ENCODE measurements around the gene ADAMTS19. TPM values are rescaled to one million over a fixed set of nuclear protein-coding genes. Genes with fewer than 3 reads are reported as not detected.
A peak's percentile ranks its signal among the peaks of the same experiment; 100 is the strongest.

Gene ADAMTS19
- total RNA-seq, 2 experiments from 2014 or later = not detected

DNA sequence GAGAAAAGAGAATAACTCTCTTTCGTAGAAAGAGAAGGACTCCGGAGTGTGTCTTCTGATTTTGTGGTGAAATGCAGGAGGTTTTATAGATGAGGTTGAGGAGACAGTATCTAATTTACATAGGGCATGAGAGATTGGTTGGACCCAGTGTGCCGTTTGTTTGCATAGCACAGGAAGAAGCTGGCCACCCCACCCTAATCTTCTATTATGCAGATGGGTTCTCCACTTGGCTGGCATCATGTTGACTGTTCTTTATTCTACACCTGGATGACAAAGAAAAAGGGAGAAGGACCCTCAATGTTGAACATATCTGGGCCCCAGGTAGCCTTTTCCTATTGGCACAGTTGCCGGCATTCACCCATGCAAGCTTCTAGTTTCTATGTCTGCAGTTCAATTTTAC lies 264.5 kb downstream of the ADAMTS19 start:
- ATAC-seq (no peak), DNase-seq (no peak)
- Mint-ChIP-seq H3K9me3 (ENCODE audit: insufficient read depth) (no peaks in the 10 kb centered on the region), H3K4me1 (ENCODE audit: low read depth) (no peaks in the 10 kb centered on the region), H3K27me3 (ENCODE audit: low read depth) (no peaks in the 10 kb centered on the region), H3K36me3 (ENCODE audit: low read depth) (no peaks in the 10 kb centered on the region), H3K4me3 (no peak overlapping the region), H3K27ac (no peak overlapping the region)
- CTCF ChIA-PET = no interaction called here
- POLR2A ChIA-PET = no interaction called here

DNA sequence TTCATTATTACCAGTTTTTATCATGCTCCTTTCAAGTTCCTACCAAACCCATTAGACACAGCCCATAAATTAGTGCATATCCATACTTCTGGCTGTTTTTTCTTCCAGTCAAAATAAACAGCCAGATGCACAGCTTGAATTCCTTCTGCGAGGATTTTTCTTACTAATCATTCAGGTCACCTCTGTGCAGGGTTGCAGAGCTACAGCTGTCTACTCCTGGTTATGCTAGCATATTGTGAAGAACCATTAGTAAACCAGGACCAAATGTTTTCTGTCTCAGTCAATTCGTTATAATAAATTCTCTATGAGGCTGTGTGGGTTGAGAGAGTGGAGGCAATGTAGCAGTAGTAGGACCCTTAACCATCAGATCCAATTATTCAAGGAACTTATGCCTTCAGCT lies 279.7 kb downstream of the ADAMTS19 start:
- Mint-ChIP-seq H3K9me3 (ENCODE audit: insufficient read depth) (no peaks in the 10 kb centered on the region), H3K4me1 (ENCODE audit: low read depth) (no peaks in the 10 kb centered on the region), H3K36me3 (ENCODE audit: low read depth) (no peaks in the 10 kb centered on the region), H3K27me3 (ENCODE audit: low read depth) (no peaks in the 10 kb centered on the region), H3K4me3 (no peak overlapping the region), H3K27ac (no peak overlapping the region)
- ATAC-seq = no peak
- no peak for DNase-seq
- POLR2A ChIA-PET = no interaction called here
- CTCF ChIA-PET = no interaction called here

DNA sequence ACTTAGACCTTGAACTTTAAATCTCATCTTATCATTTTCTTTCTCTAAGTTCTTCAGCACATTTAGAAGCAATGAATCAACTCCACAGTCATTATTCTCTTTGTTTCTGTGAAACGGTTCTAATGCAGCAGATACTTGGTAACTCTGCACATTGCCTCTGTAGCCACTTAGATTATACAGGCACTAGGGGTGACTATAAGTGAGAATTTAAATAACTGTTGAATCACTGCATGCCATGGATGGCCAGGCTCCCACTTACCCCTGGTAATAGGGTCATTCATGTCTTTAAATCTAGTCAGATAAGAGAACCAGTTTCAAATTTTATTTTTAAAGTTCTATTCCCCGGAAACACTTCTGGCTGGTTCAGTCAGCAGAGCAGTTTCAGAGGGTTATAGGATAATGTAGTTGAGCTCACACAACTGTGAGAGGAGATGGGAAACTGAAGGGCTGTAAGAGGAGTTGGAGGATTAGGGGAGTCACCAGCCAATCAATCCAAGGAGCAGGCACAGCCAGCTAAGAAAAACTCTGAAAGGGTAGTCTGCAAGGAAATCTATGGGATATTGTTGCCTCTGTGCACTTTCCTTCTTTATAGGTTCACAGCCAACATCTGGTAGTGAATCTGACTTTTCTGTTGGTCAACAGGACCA lies 283.6 kb downstream of the ADAMTS19 start:
- no peak for DNase-seq
- ChIA-PET CTCF (interaction anchor here (1.0 kb wide), 1 partner anchor 25 kb away, joined by 3 read pairs; no protein-coding TSS in a partner anchor), POLR2A (no interaction called here)
- no peaks in the 10 kb centered on the region for H3K4me1 Mint-ChIP-seq (ENCODE audit: low read depth)
- no peaks in the 10 kb centered on the region for H3K27me3 Mint-ChIP-seq (ENCODE audit: low read depth)
- no peak overlapping the region for H3K27ac Mint-ChIP-seq
- no peaks in the 10 kb centered on the region for H3K9me3 Mint-ChIP-seq (ENCODE audit: insufficient read depth)
- no peak for ATAC-seq
- H3K36me3 Mint-ChIP-seq (ENCODE audit: low read depth) = no peaks in the 10 kb centered on the region
- no peak overlapping the region for H3K4me3 Mint-ChIP-seq

DNA sequence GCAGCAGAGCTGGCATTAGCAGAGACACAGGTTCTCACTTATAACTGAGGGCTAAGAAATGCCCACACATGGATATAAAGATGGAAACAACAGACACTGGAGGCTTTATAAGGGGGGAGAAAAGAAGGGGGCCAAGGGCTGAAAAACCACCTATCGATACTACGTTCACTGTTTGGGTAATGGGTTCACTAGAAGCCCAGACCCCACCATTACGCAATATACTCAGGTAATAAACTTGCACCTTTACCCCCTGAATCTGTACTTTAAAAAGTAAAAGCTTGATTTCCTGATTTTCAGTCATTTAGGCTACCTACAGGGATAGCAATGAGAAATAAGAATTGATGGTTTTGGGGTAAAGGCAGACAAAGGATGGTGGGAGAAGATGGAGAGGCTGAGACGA lies 285.9 kb downstream of the ADAMTS19 start:
- Mint-ChIP-seq H3K27ac (no peak overlapping the region), H3K27me3 (ENCODE audit: low read depth) (no peaks in the 10 kb centered on the region), H3K9me3 (ENCODE audit: insufficient read depth) (no peaks in the 10 kb centered on the region)

DNA sequence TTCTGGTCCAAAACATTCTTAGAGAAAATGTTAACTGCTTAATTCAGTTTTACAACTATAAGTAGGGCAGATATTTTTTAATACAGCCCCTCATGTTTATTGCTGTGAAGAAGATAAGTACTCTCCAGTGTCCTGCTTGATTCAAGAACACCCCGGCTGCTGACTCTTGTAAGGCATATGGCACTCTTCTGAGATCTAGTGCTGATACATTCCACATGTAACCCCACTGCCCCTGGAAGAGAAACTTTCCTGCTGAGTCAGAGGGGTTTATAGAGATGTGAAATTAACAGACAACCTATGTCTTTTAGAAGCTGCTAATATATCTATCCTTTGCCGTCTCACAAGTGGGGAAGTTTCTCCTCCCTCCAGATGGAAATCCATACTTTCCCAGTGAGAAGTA lies 286.8 kb downstream of the ADAMTS19 start:
- no peaks in the 10 kb centered on the region for H3K4me1 Mint-ChIP-seq (ENCODE audit: low read depth)
- no peak overlapping the region for H3K27ac Mint-ChIP-seq
- CTCF ChIA-PET = no interaction called here
- H3K9me3 Mint-ChIP-seq (ENCODE audit: insufficient read depth) = no peaks in the 10 kb centered on the region
- H3K4me3 Mint-ChIP-seq = no peak overlapping the region
- POLR2A ChIA-PET = no interaction called here
- no peak for DNase-seq
- H3K36me3 Mint-ChIP-seq (ENCODE audit: low read depth) = no peaks in the 10 kb centered on the region
- H3K27me3 Mint-ChIP-seq (ENCODE audit: low read depth) = no peaks in the 10 kb centered on the region
- no peak for ATAC-seq

More for the DNA sequence above, 285.9 kb downstream of the ADAMTS19 start:
- no peaks in the 10 kb centered on the region for H3K4me1 Mint-ChIP-seq (ENCODE audit: low read depth)
- POLR2A ChIA-PET = no interaction called here
- no peak for DNase-seq
- CTCF ChIA-PET = no interaction called here
- no peak for ATAC-seq
- no peak overlapping the region for H3K4me3 Mint-ChIP-seq
- no peaks in the 10 kb centered on the region for H3K36me3 Mint-ChIP-seq (ENCODE audit: low read depth)

DNA sequence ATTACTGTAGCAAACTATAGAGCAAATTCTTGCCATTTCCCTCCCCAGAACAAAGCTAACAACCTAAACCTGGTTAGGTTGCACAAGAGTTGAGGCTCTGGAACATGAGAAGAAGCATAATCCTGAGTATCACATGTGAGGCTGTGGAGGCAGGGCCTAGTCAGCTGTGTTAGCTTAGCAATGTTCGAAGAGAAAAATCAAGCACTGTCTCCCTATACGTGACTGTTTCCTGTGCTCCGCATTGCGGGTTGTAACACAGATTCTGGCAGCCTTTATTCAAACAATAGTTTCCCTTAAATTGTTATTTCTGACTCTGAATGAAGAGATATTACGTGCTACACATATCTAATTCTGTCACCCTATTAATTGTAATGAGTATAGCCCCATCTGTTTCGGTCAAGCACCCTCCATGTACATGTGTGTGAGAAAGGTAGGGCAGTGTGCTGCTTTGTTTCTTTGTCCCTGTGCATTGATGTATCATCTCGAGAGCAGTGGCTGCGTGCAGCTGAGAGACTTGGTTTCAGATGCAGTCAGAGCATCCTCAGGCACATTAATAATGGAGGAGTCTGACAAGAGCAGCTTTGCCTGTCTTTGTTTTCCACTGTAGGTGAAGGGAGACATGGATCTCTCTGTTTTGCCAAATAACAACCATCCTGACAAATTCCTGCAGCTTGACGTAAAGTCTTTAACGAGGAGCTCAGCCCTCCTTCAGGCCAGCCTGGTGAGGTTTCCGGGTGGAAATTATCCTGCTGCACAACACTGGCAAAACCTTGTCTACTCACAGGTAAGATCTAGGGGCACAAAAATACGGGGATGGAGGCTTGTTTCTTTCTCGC lies 287.7 kb downstream of the ADAMTS19 start, which contains the start of gene MINAR2:
TSS of gene MINAR2 (plus strand) at position 523 of the 836 bp plus-strand sequence. CDS start at position 620, 97 bp downstream.
- ChIA-PET POLR2A (no interaction called here), CTCF (interaction anchor here (0.6 to 0.7 kb wide), 2 partner anchors 19 to 1776 kb away, joined by 3 read pairs; no protein-coding TSS in a partner anchor)
- Mint-ChIP-seq H3K27me3 (ENCODE audit: low read depth) (no peaks in the 10 kb centered on the region), H3K36me3 (ENCODE audit: low read depth) (no peaks in the 10 kb centered on the region), H3K4me1 (ENCODE audit: low read depth) (no peaks in the 10 kb centered on the region), H3K9me3 (ENCODE audit: insufficient read depth) (no peaks in the 10 kb centered on the region), H3K4me3 (no peak within 1 kb of the TSS), H3K27ac (no peak within 1 kb of the TSS)
- DNase-seq (no peak), ATAC-seq (no peak)

DNA sequence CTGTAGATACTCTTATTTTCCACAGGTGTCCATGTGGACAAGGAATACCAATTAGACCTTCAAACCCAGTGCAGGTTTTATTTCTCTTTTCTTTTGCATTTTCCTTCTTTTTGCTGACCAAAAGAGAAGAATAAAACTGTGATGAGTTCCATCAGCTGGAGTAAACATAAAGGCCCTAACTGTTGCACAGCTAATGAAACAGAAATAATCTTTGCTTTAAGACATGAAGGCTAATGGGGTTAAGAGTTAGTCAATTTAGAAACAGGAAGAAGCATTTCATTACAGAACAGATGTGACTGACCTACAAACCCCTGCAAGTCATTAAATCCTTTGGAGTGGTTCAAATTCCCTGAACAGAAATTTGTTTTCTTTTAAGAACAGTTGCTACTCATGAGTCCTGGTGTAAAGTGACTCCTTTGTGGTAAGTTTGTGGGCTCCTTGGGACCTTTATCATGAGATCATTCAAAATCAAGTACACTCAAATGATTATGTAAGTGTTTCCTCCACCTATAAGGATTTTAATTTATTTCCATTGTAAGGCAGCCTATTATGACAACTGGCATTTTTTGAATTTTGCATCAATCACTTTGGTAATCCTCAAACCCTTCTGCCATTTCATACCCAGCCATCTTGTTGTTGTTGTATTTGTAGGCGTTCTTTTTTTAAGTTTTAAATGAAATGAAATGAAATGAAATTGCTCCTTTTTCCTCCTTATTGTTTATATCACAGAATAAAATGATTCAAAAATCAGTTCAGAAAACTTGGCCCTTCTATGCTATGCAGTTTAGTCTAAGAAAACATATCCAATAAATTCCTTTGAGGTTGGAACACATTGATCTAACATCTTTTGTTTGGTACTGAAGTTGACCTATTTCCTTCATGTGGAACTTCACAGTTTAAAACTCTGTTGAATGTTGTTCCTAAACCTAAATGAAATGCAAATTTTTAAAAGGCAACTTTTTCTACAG lies 289.1 kb downstream of the ADAMTS19 start:
- POLR2A ChIA-PET = no interaction called here

DNA sequence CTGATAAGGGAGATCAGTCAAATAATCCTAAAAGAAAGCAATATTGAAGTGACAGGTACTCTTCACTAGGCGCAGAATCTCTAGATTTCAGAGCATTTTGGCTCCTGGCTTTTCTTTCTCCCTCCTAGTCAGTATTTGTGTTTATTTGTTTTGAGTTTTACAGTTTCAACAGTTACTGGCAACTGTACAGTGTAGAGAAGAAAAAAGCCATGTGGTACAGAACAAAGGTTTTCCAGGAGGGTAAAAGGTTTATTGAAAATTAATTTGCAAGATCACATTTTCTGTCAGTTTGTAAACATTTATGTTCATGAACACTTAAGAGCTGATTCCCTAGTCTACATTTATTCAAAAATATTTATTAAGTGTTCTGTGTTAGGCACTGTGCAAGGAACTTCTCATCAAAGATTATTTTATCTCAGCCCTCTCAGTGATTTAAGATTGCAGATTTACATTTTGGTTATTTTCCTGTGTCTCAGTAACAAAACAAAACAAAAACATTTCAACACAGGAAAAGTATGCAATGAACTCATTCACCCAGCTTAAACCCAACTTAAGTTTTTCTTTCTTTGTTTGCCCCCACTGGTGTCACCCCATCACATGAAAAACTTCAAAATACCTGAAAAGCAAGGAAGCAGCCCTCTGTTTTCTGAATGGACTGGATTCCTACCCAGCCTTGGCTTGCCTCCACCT lies 300.7 kb downstream of the ADAMTS19 start:
- CTCF ChIA-PET = interaction anchor here (3.4 kb wide), 1 partner anchor 10 kb away, joined by 13 read pairs; no protein-coding TSS in a partner anchor
- H3K4me1 Mint-ChIP-seq (ENCODE audit: low read depth) = no peaks in the 10 kb centered on the region
- H3K36me3 Mint-ChIP-seq (ENCODE audit: low read depth) = no peaks in the 10 kb centered on the region
- ATAC-seq (no peak), DNase-seq (no peak)
- H3K9me3 Mint-ChIP-seq (ENCODE audit: insufficient read depth) = no peaks in the 10 kb centered on the region
- POLR2A ChIA-PET = no interaction called here
- H3K4me3 Mint-ChIP-seq = no peak overlapping the region
- no peak overlapping the region for H3K27ac Mint-ChIP-seq
- peaks cover 3% of the 10 kb centered on the region for H3K27me3 Mint-ChIP-seq (ENCODE audit: low read depth)

More for the DNA sequence above, 289.1 kb downstream of the ADAMTS19 start:
- H3K4me1 Mint-ChIP-seq (ENCODE audit: low read depth) = no peaks in the 10 kb centered on the region
- no peak for ATAC-seq
- H3K27ac Mint-ChIP-seq = no peak overlapping the region
- no peak overlapping the region for H3K4me3 Mint-ChIP-seq
- no peaks in the 10 kb centered on the region for H3K27me3 Mint-ChIP-seq (ENCODE audit: low read depth)
- CTCF ChIA-PET = interaction anchor here (0.6 to 0.7 kb wide), 2 partner anchors 18 to 1777 kb away, joined by 3 read pairs; no protein-coding TSS in a partner anchor
- H3K36me3 Mint-ChIP-seq (ENCODE audit: low read depth) = no peaks in the 10 kb centered on the region
- DNase-seq = no peak
- no peaks in the 10 kb centered on the region for H3K9me3 Mint-ChIP-seq (ENCODE audit: insufficient read depth)

DNA sequence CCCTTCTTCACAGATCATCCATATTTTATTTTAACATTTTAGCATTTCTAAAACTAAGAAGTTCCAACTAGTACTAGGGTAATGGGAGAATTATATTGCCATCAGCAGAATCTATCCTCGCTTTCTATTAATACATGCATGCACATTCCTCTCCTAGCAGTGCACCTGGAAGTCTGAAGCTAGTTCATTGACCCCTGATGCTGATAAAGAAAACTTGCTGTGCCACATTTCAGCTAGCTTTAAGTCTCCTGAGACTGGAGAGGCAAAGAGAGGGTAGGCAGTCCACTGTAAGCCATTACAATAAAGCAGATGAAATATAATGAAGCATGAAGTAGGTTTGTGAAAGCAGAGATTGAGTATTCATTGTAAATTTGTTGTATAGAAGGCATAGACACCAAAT lies 303.6 kb downstream of the ADAMTS19 start:
- Mint-ChIP-seq H3K9me3 (ENCODE audit: insufficient read depth) (no peaks in the 10 kb centered on the region), H3K27me3 (ENCODE audit: low read depth) (no peaks in the 10 kb centered on the region), H3K4me3 (no peak overlapping the region), H3K36me3 (ENCODE audit: low read depth) (no peaks in the 10 kb centered on the region), H3K27ac (no peak overlapping the region), H3K4me1 (ENCODE audit: low read depth) (no peaks in the 10 kb centered on the region)
- CTCF ChIA-PET = interaction anchor here (1.6 kb wide), 1 partner anchor 88 kb away, joined by 7 read pairs; no protein-coding TSS in a partner anchor
- DNase-seq (no peak), ATAC-seq (no peak)
- POLR2A ChIA-PET = no interaction called here

DNA sequence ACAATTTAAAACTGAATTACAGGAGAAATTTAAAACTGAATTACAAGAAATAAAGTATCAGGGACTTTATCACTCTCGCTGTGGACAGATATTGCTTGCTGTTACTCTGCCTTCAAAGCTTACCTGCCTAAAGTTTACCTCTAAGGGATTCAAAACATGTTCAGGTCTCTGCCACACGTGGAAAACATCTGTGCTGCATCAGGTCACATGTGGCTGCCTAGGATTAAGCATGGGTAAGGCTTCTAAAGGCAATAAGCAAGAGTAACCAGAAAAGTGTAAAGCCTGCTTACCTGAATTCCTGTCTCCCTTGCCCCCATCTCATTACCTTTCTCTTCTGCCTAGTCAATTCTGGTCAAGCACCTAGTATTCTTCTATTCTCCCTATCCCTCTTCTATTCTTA lies 306.7 kb downstream of the ADAMTS19 start:
- ChIA-PET POLR2A (no interaction called here), CTCF (interaction anchor here (1.0 to 2.0 kb wide), 2 partner anchors 18 to 861 kb away, joined by 3 to 10 read pairs; no protein-coding TSS in a partner anchor)
- no peak for DNase-seq
- Mint-ChIP-seq H3K4me3 (no peak overlapping the region), H3K9me3 (ENCODE audit: insufficient read depth) (no peaks in the 10 kb centered on the region), H3K36me3 (ENCODE audit: low read depth) (no peaks in the 10 kb centered on the region), H3K27me3 (ENCODE audit: low read depth) (no peaks in the 10 kb centered on the region), H3K27ac (no peak overlapping the region), H3K4me1 (ENCODE audit: low read depth) (no peaks in the 10 kb centered on the region)
- ATAC-seq = no peak

DNA sequence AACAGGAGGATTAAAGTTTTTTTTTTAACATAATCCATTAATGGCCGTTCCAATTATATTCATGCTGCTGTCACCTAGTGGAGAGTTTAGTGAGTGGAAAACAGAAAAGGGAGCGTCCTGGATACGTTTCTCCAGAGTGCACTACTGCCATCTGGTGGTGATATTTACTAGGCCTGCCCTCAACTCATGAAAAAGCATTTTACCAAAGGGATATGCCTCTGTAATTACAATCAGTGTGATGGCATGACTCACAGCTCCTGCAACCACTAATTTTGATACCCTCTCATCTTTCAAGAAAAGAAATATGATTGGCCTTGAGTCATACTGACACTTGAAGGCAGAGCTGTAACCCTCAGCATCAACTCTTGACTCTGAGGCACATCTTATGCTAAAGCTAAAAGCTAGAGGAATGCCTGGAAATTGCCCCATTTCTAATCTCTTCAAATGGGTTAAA lies 307.9 kb downstream of the ADAMTS19 start:
- ChIA-PET CTCF (interaction anchor here (0.5 to 2.0 kb wide), 7 partner anchors 9 to 862 kb away, joined by 3 to 10 read pairs (median 4); no protein-coding TSS in a partner anchor), POLR2A (no interaction called here)
- H3K27me3 Mint-ChIP-seq (ENCODE audit: low read depth) = no peaks in the 10 kb centered on the region
- H3K4me1 Mint-ChIP-seq (ENCODE audit: low read depth) = no peaks in the 10 kb centered on the region
- H3K36me3 Mint-ChIP-seq (ENCODE audit: low read depth) = no peaks in the 10 kb centered on the region
- no peak overlapping the region for H3K27ac Mint-ChIP-seq
- ATAC-seq = peak; percentile 87
- H3K4me3 Mint-ChIP-seq = no peak overlapping the region
- no peaks in the 10 kb centered on the region for H3K9me3 Mint-ChIP-seq (ENCODE audit: insufficient read depth)
- DNase-seq = peak; percentile 71
